ENCODE measurements around the gene FAM53B. TPM values are rescaled to one million over a fixed set of nuclear protein-coding genes. Genes with fewer than 3 reads are reported as not detected.

Gene FAM53B
- total RNA-seq, 1 experiment from 2014 or later, result 13.7 TPM

GRCh38 chr10:124745252-124745651, 1.1 kb upstream of the FAM53B start:
- BruUV-seq (replicated peaks), result no TSS peak
- DNase-seq, result no peak
- ChIA-PET POLR2A (no interaction called here), CTCF (interaction anchor here (1.0 kb wide), 1 partner anchor 40 kb away, joined by 4 read pairs; no protein-coding TSS in a partner anchor)
- intact Hi-C loops (cut with micrococcal nuclease; ENCODE audit: unreplicated experiment), result loop anchor here (2.0 kb wide), 1 partner anchor 54 kb away; no protein-coding TSS in a partner anchor
- Mint-ChIP-seq H3K27me3 (ENCODE audit: insufficient read depth, unreplicated experiment) (no peaks in the 10 kb centered on the region), H3K4me1 (ENCODE audit: low read depth, unreplicated experiment) (peaks cover 23% of the 10 kb centered on the region), H3K4me3 (ENCODE audit: unreplicated experiment) (peak overlapping the region; percentile 92), H3K36me3 (ENCODE audit: insufficient read depth, unreplicated experiment) (peaks cover 10% of the 10 kb centered on the region), H3K9me3 (ENCODE audit: unreplicated experiment) (no peaks in the 10 kb centered on the region), H3K27ac (ENCODE audit: unreplicated experiment) (peak overlapping the region; percentile 78)
- Histone ChIP-seq H3K4me3 (ENCODE audit: low read depth, low read length) (peak overlapping the region; percentile 86), H3K27me3 (replicated peaks; ENCODE audit: control insufficient read depth, insufficient read depth, low read length) (no peaks in the 10 kb centered on the region), H3K36me3 (ENCODE audit: control insufficient read depth, insufficient read depth, low read length) (peaks cover 2% of the 10 kb centered on the region; the same call in 1 of the 2 replicates), H3K9me3 (no peaks in the 10 kb centered on the region), H3K4me1 (peaks cover 43% of the 10 kb centered on the region)
- TF ChIP-seq CTCF (IDR thresholded peaks at IDR 0.05; ENCODE audit: insufficient read depth in 1 of 2, low read depth in 1 of 2, low read length in 1 of 2, severe bottlenecking in 1 of 2, unreplicated experiment in 1 of 2), result no peak

- BruUV-seq (replicated peaks), result no TSS peak
- POLR2A ChIA-PET, result no interaction called here
Measured at GRCh38 chr10:124743191-124744101, 732 bp downstream of the FAM53B start.

More at GRCh38 chr10:124743191-124744101, 732 bp downstream of the FAM53B start:
- Mint-ChIP-seq H3K27me3 (ENCODE audit: insufficient read depth, unreplicated experiment) (no peaks in the 10 kb centered on the region), H3K27ac (ENCODE audit: unreplicated experiment) (peak overlapping the region; percentile 93), H3K36me3 (ENCODE audit: insufficient read depth, unreplicated experiment) (peaks cover 6% of the 10 kb centered on the region), H3K9me3 (ENCODE audit: unreplicated experiment) (no peaks in the 10 kb centered on the region), H3K4me3 (ENCODE audit: unreplicated experiment) (peak overlapping the region; percentile 92), H3K4me1 (ENCODE audit: low read depth, unreplicated experiment) (peaks cover 37% of the 10 kb centered on the region)
- Histone ChIP-seq H3K4me1 (peaks cover 50% of the 10 kb centered on the region), H3K4me3 (ENCODE audit: low read depth, low read length) (peak overlapping the region; percentile 86), H3K27me3 (replicated peaks; ENCODE audit: control insufficient read depth, insufficient read depth, low read length) (no peaks in the 10 kb centered on the region), H3K36me3 (ENCODE audit: control insufficient read depth, insufficient read depth, low read length) (peaks cover 2% of the 10 kb centered on the region; the same call in 1 of the 2 replicates), H3K9me3 (no peaks in the 10 kb centered on the region)
- CTCF ChIA-PET, result interaction anchor here (0.5 to 1.2 kb wide), 7 partner anchors 9 to 213 kb away, joined by 3 to 7 read pairs (median 3); no protein-coding TSS in a partner anchor
- peak; percentile 50 to 53 for DNase-seq
- no peak for TF ChIP-seq CTCF (IDR thresholded peaks at IDR 0.05; ENCODE audit: insufficient read depth in 1 of 2, low read depth in 1 of 2, low read length in 1 of 2, severe bottlenecking in 1 of 2, unreplicated experiment in 1 of 2)
- intact Hi-C loops (cut with micrococcal nuclease; ENCODE audit: unreplicated experiment), result loop anchor here (2.0 to 5.0 kb wide), 2 partner anchors 55 to 111 kb away; no protein-coding TSS in a partner anchor
